Suprapubic skin (tissue), 4 donors: ENCODE measurements around the gene SYT3. TPM values are rescaled to one million over a fixed set of nuclear protein-coding genes. Genes with fewer than 3 reads are reported as not detected.
"Not testable (repeated sequence)": the region's sequence is repeated elsewhere in the genome, so short reads cannot be mapped to it uniquely, and the experiment has no call there.

ENCODE experiments used
- DNase-seq, 2 donors: peaks; one replicate each; pipeline ENCODE4 v3.0.0-alpha.2; 2019; ENCODE audit warnings: low spot score in 2 of 2
- H3K27ac ChIP-seq: fragments of 200-600 bp; sonication (generic); one replicate; pipeline ENCODE4 v1.5.1; 2019
- H3K27me3 ChIP-seq: fragments of 200-600 bp; sonication (generic); one replicate; pipeline ENCODE4 v1.5.1; 2019
- H3K36me3 ChIP-seq: fragments of 200-600 bp; sonication (generic); one replicate; pipeline ENCODE4 v1.5.1; 2019
- H3K4me1 ChIP-seq: fragments of 200-600 bp; sonication (generic); one replicate; pipeline ENCODE4 v1.5.1; 2019
- H3K4me3 ChIP-seq: fragments of 200-600 bp; sonication (generic); one replicate; pipeline ENCODE4 v1.5.1; 2019; ENCODE audit warnings: mild to moderate bottlenecking
- H3K9me3 ChIP-seq: fragments of 200-600 bp; sonication (generic); one replicate; pipeline ENCODE4 v1.5.1; 2019
- CTCF ChIP-seq, 2 donors: fragments of 200-600 bp in 1 of 2; fragments of 450-650 bp in 1 of 2; sonication (generic) in 1 of 2; IDR thresholded peaks; one replicate each; pipeline ENCODE4 v1.5.1; 2016 to 2019; ENCODE audit warnings: antibody characterized with exemption in 2 of 2, mild to moderate bottlenecking in 1 of 2, moderate library complexity in 1 of 2
- EP300 ChIP-seq: sonication (generic); formaldehyde crosslinking; IDR thresholded peaks from one replicate; pipeline ENCODE4 v1.6.1; 2017; ENCODE audit warnings: antibody characterized with exemption
- POLR2A ChIP-seq, 2 donors: fragments of 450-650 bp; IDR thresholded peaks; one replicate each; pipeline ENCODE4 v1.6.1; 2017; ENCODE audit warnings: antibody characterized with exemption in 2 of 2, mild to moderate bottlenecking in 2 of 2, moderate library complexity in 2 of 2
- POLR2AphosphoS5 ChIP-seq, 3 donors: sonication (generic); formaldehyde crosslinking; IDR thresholded peaks; one replicate each; pipeline ENCODE4 v1.6.1; 2017; ENCODE audit warnings: antibody characterized with exemption in 3 of 3
- WGBS: methylation state at CpG from one replicate; pipeline ENCODE4 v1.1.5; 2018; 5-methylcytosine and 5-hydroxymethylcytosine counted together
- total RNA-seq, 4 donors: library from RNA; depleted of rRNA; stranded (reverse); fragments of >200 nt; gene quantifications; one replicate each; pipeline ENCODE4 v1.1.0, GENCODE V29; 2016

The SYT3 gene
- total RNA-seq, 4 donors from 2014 or later, result 0.23 to 1.8 (median 0.30) TPM; not detected in 1

- Histone ChIP-seq H3K27ac (no peak overlapping the region), H3K9me3 (no peaks in the 10 kb centered on the region), H3K36me3 (no peaks in the 10 kb centered on the region), H3K27me3 (peaks cover 46% of the 10 kb centered on the region), H3K4me3 (no peak overlapping the region), H3K4me1 (no peaks in the 10 kb centered on the region)
- no peak for TF ChIP-seq EP300
- no peak for TF ChIP-seq POLR2AphosphoS5 (IDR thresholded peaks at IDR 0.05)
- TF ChIP-seq CTCF (IDR thresholded peaks at IDR 0.05), result no peak
- no peak for TF ChIP-seq POLR2A (IDR thresholded peaks at IDR 0.05)
- 78% methylated on average over 9 of the region's 9 CpGs for WGBS
- no peak for DNase-seq
These were observed 40.3 kb downstream of the SYT3 start for GRCh38 chr19:50599427-50599826.

GRCh38 chr19:50590191-50590590 is 49.5 kb downstream of the SYT3 start:
- Histone ChIP-seq H3K4me1 (no peaks in the 10 kb centered on the region), H3K27me3 (peaks cover 9% of the 10 kb centered on the region), H3K27ac (no peak overlapping the region), H3K4me3 (no peak overlapping the region), H3K9me3 (no peaks in the 10 kb centered on the region), H3K36me3 (no peaks in the 10 kb centered on the region)
- WGBS, result 46% methylated on average over 3 of the region's 3 CpGs
- TF ChIP-seq POLR2A (IDR thresholded peaks at IDR 0.05), result no peak
- no peak for TF ChIP-seq CTCF (IDR thresholded peaks at IDR 0.05)
- TF ChIP-seq POLR2AphosphoS5 (IDR thresholded peaks at IDR 0.05), result no peak
- no peak for TF ChIP-seq EP300
- no peak for DNase-seq

GRCh38 chr19:50581795-50582660 is 57.7 kb downstream of the SYT3 start:
- not testable (repeated sequence) for H3K9me3 ChIP-seq, H3K27me3 ChIP-seq, H3K36me3 ChIP-seq, H3K4me1 ChIP-seq, DNase-seq, H3K27ac ChIP-seq, H3K4me3 ChIP-seq
- 79% methylated on average over 24 of the region's 24 CpGs for WGBS

DNA sequence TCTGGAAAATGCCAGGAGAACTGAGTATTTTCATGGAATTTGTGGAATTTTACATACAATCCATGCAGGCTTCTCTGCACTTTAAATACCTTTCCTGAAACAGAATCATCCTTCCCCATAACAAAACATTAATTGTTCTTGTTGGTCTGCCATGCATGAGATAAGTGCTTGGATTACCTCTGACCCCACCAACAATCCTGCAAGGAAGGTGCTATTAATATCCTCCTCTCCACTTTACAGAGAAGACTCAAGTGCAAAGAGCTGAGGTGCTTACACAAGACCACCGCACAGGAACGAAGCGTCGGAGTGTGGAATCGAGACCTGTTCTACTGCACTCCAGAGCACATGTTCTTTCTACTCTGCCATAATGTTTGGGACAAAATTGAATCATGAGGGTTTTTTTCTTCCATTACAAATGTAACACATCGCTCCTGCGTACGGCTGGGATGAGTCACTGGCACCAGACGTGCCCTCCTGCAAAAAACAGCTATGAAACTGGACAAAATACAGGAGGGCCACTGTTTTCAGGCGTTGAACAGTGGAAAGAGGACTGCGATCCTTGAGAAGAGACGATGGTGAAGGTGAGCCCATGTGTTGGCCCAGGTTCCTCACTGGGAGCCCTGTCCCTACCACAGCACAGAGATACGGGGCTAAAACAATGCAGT is 58.6 kb downstream of the SYT3 start:
- Histone ChIP-seq H3K9me3 (no peaks in the 10 kb centered on the region), H3K27ac (no peak overlapping the region), H3K4me3 (no peak overlapping the region), H3K27me3 (peaks cover 9% of the 10 kb centered on the region), H3K36me3 (no peaks in the 10 kb centered on the region), H3K4me1 (no peaks in the 10 kb centered on the region)
- 78% methylated on average over 13 of the region's 13 CpGs for WGBS
- TF ChIP-seq EP300 (no peak), POLR2A (IDR thresholded peaks at IDR 0.05) (no peak), POLR2AphosphoS5 (IDR thresholded peaks at IDR 0.05) (no peak), CTCF (IDR thresholded peaks at IDR 0.05) (no peak)
- no peak for DNase-seq

DNA sequence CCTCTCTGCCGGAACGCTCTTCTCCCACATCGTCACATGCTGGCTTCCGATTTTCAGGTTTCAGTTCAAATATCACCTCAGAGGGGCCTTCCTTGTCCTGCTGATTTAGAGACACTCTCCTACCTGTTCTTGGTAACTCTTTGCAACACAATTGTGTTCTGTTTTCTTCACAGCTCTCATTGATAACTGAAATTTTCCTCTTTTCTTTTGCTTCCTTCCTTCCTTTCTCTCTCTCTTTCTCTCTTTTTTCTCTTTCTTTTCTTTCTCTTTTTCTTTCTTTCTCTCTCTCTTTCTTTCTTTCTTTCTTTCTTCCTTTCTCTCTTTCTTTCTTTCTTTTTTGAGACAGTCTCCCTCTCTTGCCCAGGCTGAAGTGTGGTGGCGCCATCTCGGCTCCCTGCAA is 59.4 kb downstream of the SYT3 start:
- H3K9me3 ChIP-seq, result no peaks in the 10 kb centered on the region
- 94% methylated on average over 6 of the region's 6 CpGs for WGBS
- no peak overlapping the region for H3K27ac ChIP-seq
- H3K4me3 ChIP-seq, result no peak overlapping the region
- DNase-seq, result no peak
- TF ChIP-seq POLR2AphosphoS5 (IDR thresholded peaks at IDR 0.05), result no peak
- no peak for TF ChIP-seq EP300
- no peak for TF ChIP-seq CTCF (IDR thresholded peaks at IDR 0.05)
- TF ChIP-seq POLR2A (IDR thresholded peaks at IDR 0.05), result no peak
- no peaks in the 10 kb centered on the region for H3K4me1 ChIP-seq
- H3K36me3 ChIP-seq, result no peaks in the 10 kb centered on the region
- peaks cover 6% of the 10 kb centered on the region for H3K27me3 ChIP-seq

DNA sequence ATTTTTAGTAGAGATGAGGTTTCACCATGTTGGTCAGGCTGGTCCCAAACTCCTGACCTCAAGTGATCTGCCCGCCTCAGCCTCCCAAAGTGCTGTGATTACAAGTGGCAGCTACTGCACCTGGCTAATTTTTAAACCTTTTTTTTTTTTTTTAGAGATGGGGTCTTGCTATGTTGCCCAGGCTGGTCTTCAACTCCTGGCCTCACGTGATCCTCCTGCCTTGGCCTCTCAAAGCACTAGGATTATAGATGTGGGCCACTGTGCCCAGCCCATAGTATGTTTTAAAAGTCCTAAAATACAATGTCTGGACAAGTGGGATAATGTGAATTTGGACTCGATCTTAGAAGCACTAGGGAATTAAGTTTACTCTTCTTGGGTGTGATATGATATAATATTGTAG is 62.9 kb downstream of the SYT3 start:
- H3K27me3 ChIP-seq, result peaks cover 18% of the 10 kb centered on the region
- not testable (repeated sequence) for H3K4me1 ChIP-seq, H3K27ac ChIP-seq, H3K36me3 ChIP-seq, H3K9me3 ChIP-seq, DNase-seq, H3K4me3 ChIP-seq
- WGBS, result 92% methylated on average over 3 of the region's 3 CpGs
